Right atrium auricular region (tissue), 2 donors: ENCODE results near the gene IDH2. TPM values are rescaled to one million over a fixed set of nuclear protein-coding genes. Genes with fewer than 3 reads are reported as not detected.

Experiments used
- DNase-seq: peaks from one replicate; pipeline ENCODE4 v3.0.0-alpha.2; 2019; ENCODE audit warnings: low spot score
- H3K27ac ChIP-seq, 2 donors: fragments of 200-600 bp; sonication (generic); 1 replicate in 1 of 2; 2 replicates in 1 of 2; pipeline ENCODE4 v1.5.1; 2016 to 2019
- H3K27me3 ChIP-seq, 2 donors: fragments of 200-600 bp; sonication (generic); one replicate each; pipeline versions ENCODE4 v1.5.1 to v1.6.0; 2017 to 2019
- H3K36me3 ChIP-seq: fragments of 200-600 bp; sonication (generic); one replicate; pipeline ENCODE4 v1.5.1; 2016
- H3K4me1 ChIP-seq, 2 donors: fragments of 200-600 bp; sonication (generic); one replicate each; pipeline versions ENCODE4 v1.5.1 to v1.6.0; 2017 to 2019
- H3K4me3 ChIP-seq, 2 donors: fragments of 200-600 bp; sonication (generic); 1 replicate in 1 of 2; 2 replicates in 1 of 2; pipeline ENCODE4 v1.5.1; 2017 to 2019; ENCODE audit warnings: mild to moderate bottlenecking in 1 of 2, moderate library complexity in 1 of 2
- H3K9me3 ChIP-seq, 2 donors: fragments of 200-600 bp; sonication (generic); one replicate each; pipeline ENCODE4 v1.5.1; 2019
- CTCF ChIP-seq, 2 donors: fragments of 200-600 bp; sonication (generic); IDR thresholded peaks; one replicate each; pipeline ENCODE4 v1.5.1; 2019; ENCODE audit warnings: antibody characterized with exemption in 2 of 2
- total RNA-seq, 2 donors: library from RNA; depleted of rRNA; stranded (reverse); fragments of >200 nt; gene quantifications; one replicate each; pipeline ENCODE4 v1.1.0, GENCODE V29; 2016

Gene IDH2
- total RNA-seq, 2 donors from 2014 or later = 119 to 249 TPM

DNA sequence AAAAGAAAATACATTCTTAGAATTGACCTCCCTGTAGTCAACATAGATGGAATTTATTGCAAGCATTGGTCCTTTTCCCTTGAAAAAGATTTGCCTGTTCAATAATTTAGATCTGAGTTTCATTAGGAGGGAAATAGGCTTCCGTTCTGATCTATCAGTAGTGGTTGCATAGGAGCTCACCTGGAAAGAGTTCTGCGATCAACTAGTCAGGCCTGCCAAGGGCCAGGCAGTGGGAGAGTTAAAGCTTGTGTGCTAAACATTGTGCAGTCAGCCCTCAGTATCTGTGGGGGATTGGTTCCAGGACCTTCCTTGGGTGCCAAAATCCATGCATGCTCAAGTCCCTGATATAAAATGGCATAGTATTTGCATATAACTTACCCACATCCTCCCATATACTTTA lies 29.6 kb upstream of the IDH2 start:
- Histone ChIP-seq H3K4me1 (peaks cover 0 to 1% of the 10 kb centered on the region in 2 donors), H3K4me3 (no peak overlapping the region), H3K9me3 (no peaks in the 10 kb centered on the region), H3K27ac (no peak overlapping the region), H3K27me3 (no peaks in the 10 kb centered on the region), H3K36me3 (no peaks in the 10 kb centered on the region)
- DNase-seq = no peak
- TF ChIP-seq CTCF (IDR thresholded peaks at IDR 0.05) = no peak

DNA sequence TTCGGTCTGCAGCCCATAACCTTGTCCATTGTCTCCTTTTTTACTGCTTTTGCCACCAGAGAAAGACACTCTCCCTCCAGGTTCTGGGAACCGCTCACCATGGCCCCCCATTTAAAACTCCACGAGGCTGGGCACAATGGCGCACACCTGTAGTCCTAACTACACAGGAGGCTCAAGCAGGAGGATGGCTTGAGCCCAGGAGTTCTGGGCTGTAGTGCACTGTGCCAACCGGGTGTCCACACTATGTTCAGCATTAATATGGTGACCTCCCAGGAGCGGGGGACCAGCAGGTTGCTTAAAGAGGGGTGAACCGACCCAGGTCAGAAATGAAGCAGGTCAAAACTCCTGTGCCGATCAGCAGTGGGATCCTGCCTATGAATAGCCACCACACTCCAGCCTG lies 28.0 kb upstream of the IDH2 start:
- Histone ChIP-seq H3K27me3 (no peaks in the 10 kb centered on the region), H3K4me3 (no peak overlapping the region), H3K4me1 (peaks cover 0 to 12% of the 10 kb centered on the region in 2 donors), H3K9me3 (no peaks in the 10 kb centered on the region), H3K36me3 (no peaks in the 10 kb centered on the region), H3K27ac (no peak overlapping the region)
- DNase-seq = no peak
- no peak for TF ChIP-seq CTCF (IDR thresholded peaks at IDR 0.05)

GRCh38 chr15:90126596-90127435 lies 24.5 kb upstream of the IDH2 start:
- Histone ChIP-seq H3K4me3 (no peak overlapping the region), H3K9me3 (no peaks in the 10 kb centered on the region), H3K4me1 (peaks cover 0 to 12% of the 10 kb centered on the region in 2 donors), H3K27me3 (no peaks in the 10 kb centered on the region), H3K36me3 (no peaks in the 10 kb centered on the region), H3K27ac (peak overlapping the region; percentile 68 to 89)
- no peak for DNase-seq
- TF ChIP-seq CTCF (IDR thresholded peaks at IDR 0.05) = no peak

GRCh38 chr15:90126022-90126421 lies 23.8 kb upstream of the IDH2 start:
- peak overlapping the region in 1 of 2 donors; percentile 89 for H3K27ac ChIP-seq
- DNase-seq = no peak
- no peaks in the 10 kb centered on the region for H3K36me3 ChIP-seq
- H3K27me3 ChIP-seq = no peaks in the 10 kb centered on the region
- no peaks in the 10 kb centered on the region for H3K9me3 ChIP-seq
- H3K4me3 ChIP-seq = no peak overlapping the region
- H3K4me1 ChIP-seq = peaks cover 0 to 12% of the 10 kb centered on the region in 2 donors
- no peak for TF ChIP-seq CTCF (IDR thresholded peaks at IDR 0.05)

DNA sequence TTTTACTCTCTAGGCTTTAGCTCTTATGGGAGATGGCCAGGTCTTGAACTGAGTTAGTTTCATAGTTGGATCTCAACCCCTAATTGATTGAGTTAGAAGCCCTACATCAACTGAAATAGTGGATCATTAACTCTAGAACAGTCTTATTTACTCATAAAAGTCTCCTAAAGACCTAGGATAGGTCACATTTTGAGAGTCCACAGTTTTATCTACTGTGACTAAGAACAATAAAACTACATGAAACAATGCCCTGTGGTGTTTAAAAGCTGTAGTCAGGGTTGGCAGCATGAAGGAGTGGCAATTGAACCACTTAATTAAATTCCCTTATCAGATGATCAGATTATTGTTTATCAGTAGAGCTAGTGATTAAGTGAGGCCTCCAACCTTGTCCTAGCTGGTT lies 22.2 kb upstream of the IDH2 start:
- Histone ChIP-seq H3K9me3 (no peaks in the 10 kb centered on the region), H3K4me1 (peaks cover 0 to 12% of the 10 kb centered on the region in 2 donors), H3K27me3 (no peaks in the 10 kb centered on the region), H3K36me3 (no peaks in the 10 kb centered on the region), H3K27ac (no peak overlapping the region), H3K4me3 (no peak overlapping the region)
- TF ChIP-seq CTCF (IDR thresholded peaks at IDR 0.05) = no peak
- DNase-seq = no peak
